Measurements from ENCODE around the gene CDH23.

DNA sequence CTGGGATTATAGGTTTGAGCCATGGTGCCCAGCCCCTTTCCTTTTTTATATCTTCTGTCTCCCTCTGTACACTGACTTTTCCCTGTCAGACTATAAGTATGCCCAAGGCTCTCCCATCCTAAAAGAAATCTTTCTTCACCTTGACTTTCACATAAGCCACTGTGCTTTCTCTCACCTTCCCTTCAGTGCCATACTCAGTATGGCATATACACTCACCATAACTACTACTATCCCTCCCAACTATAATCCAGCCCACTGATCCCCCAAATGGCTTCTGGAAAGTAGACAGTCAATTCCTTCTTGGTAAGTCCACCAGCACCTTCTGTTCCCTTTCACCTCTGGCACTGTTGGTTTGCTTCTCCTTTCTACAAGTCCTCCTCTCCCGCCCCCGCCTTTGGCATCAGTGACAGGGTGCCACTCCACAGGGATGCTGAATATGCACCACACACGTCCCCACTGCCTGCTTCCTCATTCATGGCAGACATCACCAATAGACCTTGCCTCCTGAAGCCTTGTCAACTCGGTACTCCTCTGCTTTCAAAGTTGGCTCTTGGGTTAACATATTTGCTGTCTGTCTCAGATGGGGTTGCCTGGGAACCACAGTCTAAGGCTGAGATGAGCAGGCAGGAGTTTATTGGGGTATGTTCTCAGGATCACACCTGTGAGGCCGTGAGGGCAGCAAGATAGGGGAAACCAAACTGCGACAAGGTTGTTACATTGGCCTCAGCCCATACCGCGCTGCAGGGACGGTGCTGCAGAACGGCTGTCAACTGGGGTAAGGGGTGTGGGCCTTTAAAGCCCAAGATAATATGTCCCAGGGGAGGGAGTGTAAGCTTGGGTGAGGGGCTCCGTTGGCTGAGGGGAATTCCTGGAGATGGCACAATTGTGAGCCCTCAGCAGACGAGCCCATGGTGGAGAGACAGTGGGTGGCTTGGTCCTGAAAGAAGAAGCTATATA is 461.5 kb downstream of the CDH23 start:
- TF ChIP-seq, protein P1, sequence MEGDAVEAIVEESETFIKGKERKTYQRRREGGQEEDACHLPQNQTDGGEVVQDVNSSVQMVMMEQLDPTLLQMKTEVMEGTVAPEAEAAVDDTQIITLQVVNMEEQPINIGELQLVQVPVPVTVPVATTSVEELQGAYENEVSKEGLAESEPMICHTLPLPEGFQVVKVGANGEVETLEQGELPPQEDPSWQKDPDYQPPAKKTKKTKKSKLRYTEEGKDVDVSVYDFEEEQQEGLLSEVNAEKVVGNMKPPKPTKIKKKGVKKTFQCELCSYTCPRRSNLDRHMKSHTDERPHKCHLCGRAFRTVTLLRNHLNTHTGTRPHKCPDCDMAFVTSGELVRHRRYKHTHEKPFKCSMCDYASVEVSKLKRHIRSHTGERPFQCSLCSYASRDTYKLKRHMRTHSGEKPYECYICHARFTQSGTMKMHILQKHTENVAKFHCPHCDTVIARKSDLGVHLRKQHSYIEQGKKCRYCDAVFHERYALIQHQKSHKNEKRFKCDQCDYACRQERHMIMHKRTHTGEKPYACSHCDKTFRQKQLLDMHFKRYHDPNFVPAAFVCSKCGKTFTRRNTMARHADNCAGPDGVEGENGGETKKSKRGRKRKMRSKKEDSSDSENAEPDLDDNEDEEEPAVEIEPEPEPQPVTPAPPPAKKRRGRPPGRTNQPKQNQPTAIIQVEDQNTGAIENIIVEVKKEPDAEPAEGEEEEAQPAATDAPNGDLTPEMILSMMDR (conservative IDR thresholded peaks at IDR 0.05 in 1 of 2, IDR thresholded peaks at IDR 0.05 in 1 of 2; ENCODE audit: extremely low read depth in 1 of 2, insufficient read depth in 1 of 2, low read depth in 1 of 2, low read length in 2 of 2) = no peak
- no peak for TF ChIP-seq EZH2 (IDR thresholded peaks at IDR 0.05; ENCODE audit: borderline replicate concordance, low read length)
